Measurements from ENCODE around the gene ZNF335. TPM values are rescaled to one million over a fixed set of nuclear protein-coding genes. Genes with fewer than 3 reads are reported as not detected.

The ZNF335 gene
- total RNA-seq, 1 donor from 2014 or later = 38.3 TPM

- DNase-seq (ENCODE audit: low spot score) = no peak
- H3K4me1 Mint-ChIP-seq (ENCODE audit: low read depth) = peaks cover 13% of the 10 kb centered on the region
- H3K9me3 Mint-ChIP-seq = no peaks in the 10 kb centered on the region
- intact Hi-C loops (cut with micrococcal nuclease) = no loop called here
- no peak overlapping the region for H3K4me3 Mint-ChIP-seq
- peaks cover 18% of the 10 kb centered on the region for H3K27me3 Mint-ChIP-seq (ENCODE audit: insufficient read depth)
- H3K27ac Mint-ChIP-seq = no peak overlapping the region
- H3K36me3 Mint-ChIP-seq (ENCODE audit: low read depth) = no peaks in the 10 kb centered on the region
Observed at GRCh38 chr20:45981261-45981660, 9.3 kb upstream of the ZNF335 start.

- Mint-ChIP-seq H3K27me3 (ENCODE audit: insufficient read depth) (peaks cover 14% of the 10 kb centered on the region), H3K4me3 (no peak overlapping the region), H3K4me1 (ENCODE audit: low read depth) (peaks cover 8% of the 10 kb centered on the region), H3K36me3 (ENCODE audit: low read depth) (peaks cover 4% of the 10 kb centered on the region), H3K27ac (no peak overlapping the region), H3K9me3 (no peaks in the 10 kb centered on the region)
- intact Hi-C loops (cut with micrococcal nuclease) = no loop called here
- DNase-seq (ENCODE audit: low spot score) = no peak
Observed at GRCh38 chr20:45976086-45976485, 4.1 kb upstream of the ZNF335 start.

GRCh38 chr20:45975686-45976085 is 3.7 kb upstream of the ZNF335 start:
- Mint-ChIP-seq H3K9me3 (no peaks in the 10 kb centered on the region), H3K27ac (no peak overlapping the region), H3K4me1 (ENCODE audit: low read depth) (peaks cover 8% of the 10 kb centered on the region), H3K27me3 (ENCODE audit: insufficient read depth) (peaks cover 14% of the 10 kb centered on the region), H3K4me3 (no peak overlapping the region), H3K36me3 (ENCODE audit: low read depth) (peaks cover 4% of the 10 kb centered on the region)
- DNase-seq (ENCODE audit: low spot score) = no peak
- intact Hi-C loops (cut with micrococcal nuclease) = no loop called here

GRCh38 chr20:45974896-45975565 is 3.0 kb upstream of the ZNF335 start:
- Mint-ChIP-seq H3K9me3 (no peaks in the 10 kb centered on the region), H3K36me3 (ENCODE audit: low read depth) (peaks cover 9% of the 10 kb centered on the region), H3K4me1 (ENCODE audit: low read depth) (peaks cover 13% of the 10 kb centered on the region), H3K27ac (no peak overlapping the region), H3K4me3 (no peak overlapping the region), H3K27me3 (ENCODE audit: insufficient read depth) (peaks cover 14% of the 10 kb centered on the region)
- intact Hi-C loops (cut with micrococcal nuclease) = loop anchor here (5.0 kb wide), 2 partner anchors 37 to 1088 kb away; partner anchors contain the start of gene YWHAB
- DNase-seq (ENCODE audit: low spot score) = no peak

GRCh38 chr20:45972500-45973183 is 639 bp upstream of the ZNF335 start:
- Mint-ChIP-seq H3K27ac (peak overlapping the region; percentile 100), H3K9me3 (no peaks in the 10 kb centered on the region), H3K36me3 (ENCODE audit: low read depth) (peaks cover 10% of the 10 kb centered on the region), H3K27me3 (ENCODE audit: insufficient read depth) (peaks cover 4% of the 10 kb centered on the region), H3K4me1 (ENCODE audit: low read depth) (peaks cover 23% of the 10 kb centered on the region), H3K4me3 (peak overlapping the region; percentile 89)
- no peak for DNase-seq (ENCODE audit: low spot score)
- intact Hi-C loops (cut with micrococcal nuclease) = loop anchor here (1.0 to 5.0 kb wide), 10 partner anchors 15 to 1085 kb away; partner anchors contain the start of genes ACOT8, DNTTIP1, ELMO2 and NCOA5

GRCh38 chr20:45971425-45971674 is 653 bp downstream of the ZNF335 start:
- Mint-ChIP-seq H3K27me3 (ENCODE audit: insufficient read depth) (no peaks in the 10 kb centered on the region), H3K4me3 (peak overlapping the region; percentile 89), H3K27ac (peak overlapping the region; percentile 100), H3K36me3 (ENCODE audit: low read depth) (peaks cover 18% of the 10 kb centered on the region), H3K9me3 (no peaks in the 10 kb centered on the region), H3K4me1 (ENCODE audit: low read depth) (peaks cover 23% of the 10 kb centered on the region)
- intact Hi-C loops (cut with micrococcal nuclease) = loop anchor here (1.0 to 5.0 kb wide), 6 partner anchors 36 to 1084 kb away; partner anchors contain the start of genes CTSA, NEURL2, SYS1 and YWHAB
- no peak for DNase-seq (ENCODE audit: low spot score)

GRCh38 chr20:45970646-45971424 is 1.2 kb downstream of the ZNF335 start:
- H3K27ac Mint-ChIP-seq = peak overlapping the region; percentile 100
- DNase-seq (ENCODE audit: low spot score) = no peak
- H3K4me3 Mint-ChIP-seq = peak overlapping the region; percentile 89
- no peaks in the 10 kb centered on the region for H3K9me3 Mint-ChIP-seq
- peaks cover 19% of the 10 kb centered on the region for H3K36me3 Mint-ChIP-seq (ENCODE audit: low read depth)
- no peaks in the 10 kb centered on the region for H3K27me3 Mint-ChIP-seq (ENCODE audit: insufficient read depth)
- peaks cover 23% of the 10 kb centered on the region for H3K4me1 Mint-ChIP-seq (ENCODE audit: low read depth)
- intact Hi-C loops (cut with micrococcal nuclease) = loop anchor here (1.0 to 5.0 kb wide), 6 partner anchors 36 to 1084 kb away; partner anchors contain the start of genes CTSA, NEURL2, SYS1 and YWHAB

- Mint-ChIP-seq H3K4me1 (ENCODE audit: low read depth) (peaks cover 23% of the 10 kb centered on the region), H3K27me3 (ENCODE audit: insufficient read depth) (no peaks in the 10 kb centered on the region), H3K4me3 (peak overlapping the region; percentile 89), H3K27ac (peak overlapping the region; percentile 84), H3K36me3 (ENCODE audit: low read depth) (peaks cover 25% of the 10 kb centered on the region), H3K9me3 (no peaks in the 10 kb centered on the region)
- intact Hi-C loops (cut with micrococcal nuclease) = loop anchor here (2.0 to 5.0 kb wide), 5 partner anchors 42 to 1083 kb away; partner anchors contain the start of genes CTSA, NEURL2, SYS1 and YWHAB
- DNase-seq (ENCODE audit: low spot score) = no peak
Observed at GRCh38 chr20:45969712-45970634, 2.0 kb downstream of the ZNF335 start.

- H3K4me3 Mint-ChIP-seq = peak overlapping the region; percentile 89
- no peaks in the 10 kb centered on the region for H3K9me3 Mint-ChIP-seq
- H3K36me3 Mint-ChIP-seq (ENCODE audit: low read depth) = peaks cover 27% of the 10 kb centered on the region
- H3K4me1 Mint-ChIP-seq (ENCODE audit: low read depth) = peaks cover 23% of the 10 kb centered on the region
- DNase-seq (ENCODE audit: low spot score) = no peak
- no peak overlapping the region for H3K27ac Mint-ChIP-seq
- H3K27me3 Mint-ChIP-seq (ENCODE audit: insufficient read depth) = no peaks in the 10 kb centered on the region
- intact Hi-C loops (cut with micrococcal nuclease) = no loop called here
Observed at GRCh38 chr20:45968801-45969711, 2.9 kb downstream of the ZNF335 start.

GRCh38 chr20:45968081-45968671 is 3.8 kb downstream of the ZNF335 start:
- Mint-ChIP-seq H3K27ac (no peak overlapping the region), H3K4me3 (no peak overlapping the region), H3K36me3 (ENCODE audit: low read depth) (peaks cover 29% of the 10 kb centered on the region), H3K27me3 (ENCODE audit: insufficient read depth) (no peaks in the 10 kb centered on the region), H3K4me1 (ENCODE audit: low read depth) (peaks cover 23% of the 10 kb centered on the region), H3K9me3 (no peaks in the 10 kb centered on the region)
- no peak for DNase-seq (ENCODE audit: low spot score)
- intact Hi-C loops (cut with micrococcal nuclease) = no loop called here

- Mint-ChIP-seq H3K36me3 (ENCODE audit: low read depth) (peaks cover 34% of the 10 kb centered on the region), H3K9me3 (no peaks in the 10 kb centered on the region), H3K27ac (no peak overlapping the region), H3K4me1 (ENCODE audit: low read depth) (peaks cover 22% of the 10 kb centered on the region), H3K27me3 (ENCODE audit: insufficient read depth) (no peaks in the 10 kb centered on the region), H3K4me3 (no peak overlapping the region)
- DNase-seq (ENCODE audit: low spot score) = no peak
- intact Hi-C loops (cut with micrococcal nuclease) = no loop called here
Observed at GRCh38 chr20:45967551-45968080, 4.4 kb downstream of the ZNF335 start.

All from activated T-helper 1 cell treated with anti-CD3 and anti-CD28 coated beads, Interleukin-12 subunit alpha, Interleukin-12 subunit beta, Interleukin-2, Interleukin-4 antibody, amounts not matched to agents 30 ng/mL and 10 ng/mL and 1 ng/mL, durations not matched to agents 14 hours and 24 hours and 36 hours (primary cell).